HG03045 (cell line): ENCODE results near the gene RMRP.
"Not testable (repeated sequence)": the region's sequence is repeated elsewhere in the genome, so short reads cannot be mapped to it uniquely, and the experiment has no call there.

Experiments
- ATAC-seq: cut with Tn5 transposase; IDR thresholded peaks from one replicate; pipeline ENCODE4 v1.9.1; 2021; ENCODE audit warnings: mild to moderate bottlenecking, moderate library complexity; ENCODE audit not compliant: unreplicated experiment

RMRP gene

GRCh38 chr9:35646153-35646532, 11.7 kb downstream of the RMRP start:
- peak; percentile 1 for ATAC-seq

- not testable (repeated sequence) for ATAC-seq
These were observed 12.1 kb downstream of the RMRP start for GRCh38 chr9:35645736-35646135.

GRCh38 chr9:35643046-35643445, 14.8 kb downstream of the RMRP start:
- no peak for ATAC-seq

DNA sequence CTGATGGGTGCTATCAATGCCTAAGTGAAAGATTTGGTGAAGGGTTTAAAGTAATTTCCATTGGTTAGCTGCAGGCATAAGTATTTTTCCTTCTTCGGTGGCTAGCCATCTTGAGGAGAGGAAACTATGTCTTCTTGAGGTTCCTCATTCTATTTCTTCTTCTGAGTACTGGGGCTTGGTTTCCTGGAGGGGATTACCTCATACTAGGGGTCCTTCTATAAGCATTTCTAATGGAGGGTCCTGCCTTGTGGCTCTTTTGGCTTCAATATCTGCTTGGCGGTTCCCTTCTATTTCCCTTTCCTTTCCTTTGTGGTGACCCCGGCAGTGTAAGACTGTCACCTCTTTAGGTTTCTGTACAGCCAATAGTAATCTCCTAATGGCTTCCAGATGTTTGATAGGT, 16.3 kb downstream of the RMRP start:
- not testable (repeated sequence) for ATAC-seq

GRCh38 chr9:35640431-35640830, 17.4 kb downstream of the RMRP start:
- ATAC-seq = not testable (repeated sequence)

DNA sequence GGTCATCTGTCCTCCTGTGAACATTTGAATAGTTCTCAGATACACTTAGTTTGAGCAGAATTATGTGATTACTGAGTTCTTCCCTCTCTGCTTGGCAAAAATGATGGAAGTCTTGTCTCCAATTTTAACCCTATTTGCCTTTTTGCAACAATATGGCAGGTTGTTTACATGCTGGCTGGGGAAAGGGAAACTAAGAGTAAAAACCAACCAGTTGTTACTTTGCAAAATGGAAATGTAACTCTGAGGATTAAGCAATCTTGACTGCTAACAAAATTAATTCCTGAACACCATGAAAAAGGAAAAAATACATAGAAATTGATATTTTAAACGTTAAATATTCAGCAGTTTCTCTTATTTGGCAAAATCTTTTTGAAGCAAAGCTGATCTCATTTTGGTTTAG, 18.2 kb downstream of the RMRP start:
- no peak for ATAC-seq

GRCh38 chr9:35639225-35639624, 18.6 kb downstream of the RMRP start:
- ATAC-seq = not testable (repeated sequence)

DNA sequence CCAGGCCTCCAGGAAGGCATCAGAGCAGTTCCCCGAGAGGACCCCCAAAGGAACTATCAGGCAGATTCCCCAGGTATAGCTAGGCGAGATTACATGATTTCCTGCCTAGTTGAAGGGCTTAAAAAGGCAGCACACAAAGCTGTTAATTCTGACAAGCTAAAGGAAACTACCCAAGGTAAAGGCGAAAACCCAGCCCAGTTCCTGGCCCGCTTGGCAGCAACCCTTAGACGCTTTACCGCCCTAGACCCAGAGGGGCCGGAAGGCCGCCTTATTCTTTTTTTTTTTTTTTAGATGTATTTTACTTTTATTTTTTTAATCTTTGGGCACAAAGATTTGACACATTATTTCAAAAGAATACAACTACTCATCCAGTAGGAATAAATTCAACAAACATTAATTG, 19.1 kb downstream of the RMRP start:
- not testable (repeated sequence) for ATAC-seq

GRCh38 chr9:35637427-35637955, 20.3 kb downstream of the RMRP start:
- not testable (repeated sequence) for ATAC-seq

DNA sequence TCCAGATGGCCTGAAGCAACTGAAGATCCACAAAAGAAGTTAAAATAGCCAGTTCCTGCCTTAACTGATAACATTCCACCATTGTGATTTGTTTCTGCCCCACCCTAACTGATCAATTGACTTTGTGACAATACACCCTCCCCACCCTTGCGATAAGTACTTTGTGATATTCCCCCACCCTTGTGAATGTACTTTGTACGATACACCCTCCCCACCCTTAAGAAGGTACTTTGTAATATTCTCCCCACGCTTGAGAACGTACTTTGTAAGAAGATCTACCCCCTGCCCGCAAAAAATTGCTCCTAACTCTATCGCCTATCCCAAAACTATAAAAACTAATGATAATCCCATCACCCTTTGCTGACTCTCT, 21.0 kb downstream of the RMRP start:
- not testable (repeated sequence) for ATAC-seq

GRCh38 chr9:35636135-35636876, 21.5 kb downstream of the RMRP start:
- ATAC-seq = no peak

- ATAC-seq = no peak
These were observed 22.1 kb downstream of the RMRP start for GRCh38 chr9:35635730-35636129.

DNA sequence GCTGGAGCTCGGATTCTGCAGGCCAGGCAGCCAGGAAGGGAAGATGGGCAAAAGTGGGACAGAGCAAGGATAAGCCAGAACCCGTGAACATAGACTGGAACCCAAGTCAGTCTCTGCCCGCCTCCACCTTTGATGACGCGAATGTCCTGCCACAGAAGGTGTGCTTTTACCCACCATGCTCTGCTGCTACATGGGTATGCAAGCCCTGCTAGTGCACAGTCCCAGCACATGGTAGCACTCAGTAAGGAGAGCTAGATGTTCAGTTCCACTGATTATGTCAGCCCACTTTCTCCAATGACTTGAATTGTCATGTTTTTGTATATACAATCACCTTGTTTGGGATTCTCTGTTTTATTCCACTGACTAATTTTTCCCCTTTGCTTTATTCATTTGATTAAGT, 28.2 kb downstream of the RMRP start:
- ATAC-seq = no peak

DNA sequence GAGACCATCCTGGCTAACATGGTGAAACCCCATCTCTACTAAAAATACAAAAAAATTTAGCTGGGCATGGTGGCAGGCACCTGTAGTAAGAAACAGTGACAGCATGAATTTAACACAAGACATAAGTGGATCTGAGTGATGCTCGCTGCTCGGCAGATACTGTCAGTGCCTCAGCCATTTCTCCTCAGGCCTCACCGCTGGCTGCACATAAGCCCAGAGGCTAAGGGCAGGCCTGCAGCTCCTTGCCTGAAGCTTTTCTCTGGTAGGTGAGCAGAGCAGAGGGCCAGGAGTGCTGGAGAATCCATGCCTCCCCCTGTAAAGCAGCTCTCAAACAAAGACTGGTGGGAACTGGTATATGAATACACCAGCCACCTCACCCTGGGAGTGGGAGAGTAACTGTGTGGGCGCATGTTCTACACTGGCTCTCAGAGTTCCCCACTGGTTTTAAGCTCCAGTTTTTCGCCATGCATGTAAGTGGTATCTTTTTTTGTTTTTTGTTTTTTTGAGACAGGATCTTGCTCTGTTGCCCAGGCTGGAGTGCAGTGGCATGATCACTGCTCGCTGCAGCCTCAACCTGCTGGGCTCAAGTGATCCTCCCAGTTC, 29.3 kb downstream of the RMRP start:
- no peak for ATAC-seq

DNA sequence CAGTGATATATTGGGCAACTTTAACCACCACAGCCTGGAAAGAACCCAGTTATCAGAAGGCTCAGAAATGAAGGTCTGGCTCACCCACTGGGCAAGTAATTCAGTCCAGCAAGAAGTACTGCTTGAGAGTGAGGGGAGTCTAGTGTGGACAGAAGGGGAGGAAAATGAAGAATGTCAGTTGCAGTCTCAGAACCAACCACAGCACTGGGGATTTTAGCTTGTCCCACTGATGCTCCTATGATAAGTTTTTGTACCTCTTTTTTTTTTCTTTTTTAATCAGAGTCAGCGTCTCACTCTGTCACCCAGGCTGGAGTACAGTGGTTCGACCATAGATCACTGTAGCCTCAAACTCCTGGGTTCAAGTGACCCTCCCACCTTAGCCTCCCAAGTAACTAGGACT, 30.2 kb downstream of the RMRP start:
- no peak for ATAC-seq

GRCh38 chr9:35619800-35620158, 38.0 kb downstream of the RMRP start:
- no peak for ATAC-seq

- no peak for ATAC-seq
These were observed 38.7 kb downstream of the RMRP start for GRCh38 chr9:35618854-35619799.

DNA sequence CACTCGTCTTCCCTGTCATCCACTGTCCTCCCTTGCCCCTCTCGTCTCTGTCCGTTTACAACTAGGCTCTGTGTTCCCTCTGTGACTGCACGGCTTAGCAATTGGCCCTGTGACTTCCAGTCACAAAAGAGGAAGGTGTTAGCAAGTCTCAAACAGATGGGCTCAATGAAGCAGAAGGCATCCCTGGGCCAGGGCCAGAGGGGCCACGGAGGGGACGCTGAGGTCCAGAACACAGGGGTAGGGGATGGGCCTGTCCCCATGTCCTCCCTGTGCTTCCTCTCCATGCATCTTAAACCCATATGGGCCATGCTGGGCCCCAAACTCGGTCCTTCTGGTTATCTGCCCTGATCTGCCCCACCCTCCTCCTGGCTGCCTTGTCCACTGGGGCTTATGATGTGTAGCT, 39.5 kb downstream of the RMRP start, which contains the start of gene CD72:
CD72 (minus strand) TSS at position 89 of the 403 bp plus-strand sequence. CDS start 110 bp downstream, outside the sequence.
- ATAC-seq = no peak

- no peak for ATAC-seq
These were observed 40.3 kb downstream of the RMRP start for GRCh38 chr9:35617548-35617947.

- peak; percentile 53 for ATAC-seq
These were observed 40.9 kb downstream of the RMRP start for GRCh38 chr9:35616681-35617459.
